Nephron (organoid): ENCODE measurements around the gene MED26.

Source experiments
- H3K27ac Mint-ChIP-seq, 3 experiments: 2 replicates each; pipeline ENCODE4 v1.8.0; 2020; ENCODE audit warnings: mixed read lengths in 3 of 3, mild to moderate bottlenecking in 2 of 3, moderate library complexity in 1 of 3
- H3K27me3 Mint-ChIP-seq: 2 replicates; pipeline ENCODE4 v1.8.0; 2021; ENCODE audit warnings: low read depth, mild to moderate bottlenecking, moderate library complexity, mixed read lengths
- H3K36me3 Mint-ChIP-seq: 2 replicates; pipeline ENCODE4 v1.8.0; 2020; ENCODE audit warnings: low read depth, mixed read lengths
- H3K4me1 Mint-ChIP-seq: 2 replicates; pipeline ENCODE4 v1.8.0; 2020; ENCODE audit warnings: mixed read lengths
- H3K4me3 Mint-ChIP-seq, 3 experiments: 2 replicates each; pipeline ENCODE4 v1.8.0; 2020; ENCODE audit warnings: mild to moderate bottlenecking in 3 of 3, mixed read lengths in 3 of 3, moderate library complexity in 2 of 3
- H3K9me3 Mint-ChIP-seq: 2 replicates; pipeline ENCODE4 v1.8.0; 2020; ENCODE audit warnings: mixed read lengths
- TF ChIP-seq, protein P1 (sequence below), 3 experiments: fragments of 200-600 bp; sonication (generic); IDR thresholded peaks; one replicate each; pipeline ENCODE4 v1.5.0; 2021; ENCODE audit warnings: antibody characterized with exemption in 3 of 3; ENCODE audit not compliant: unreplicated experiment in 3 of 3

Gene MED26

DNA sequence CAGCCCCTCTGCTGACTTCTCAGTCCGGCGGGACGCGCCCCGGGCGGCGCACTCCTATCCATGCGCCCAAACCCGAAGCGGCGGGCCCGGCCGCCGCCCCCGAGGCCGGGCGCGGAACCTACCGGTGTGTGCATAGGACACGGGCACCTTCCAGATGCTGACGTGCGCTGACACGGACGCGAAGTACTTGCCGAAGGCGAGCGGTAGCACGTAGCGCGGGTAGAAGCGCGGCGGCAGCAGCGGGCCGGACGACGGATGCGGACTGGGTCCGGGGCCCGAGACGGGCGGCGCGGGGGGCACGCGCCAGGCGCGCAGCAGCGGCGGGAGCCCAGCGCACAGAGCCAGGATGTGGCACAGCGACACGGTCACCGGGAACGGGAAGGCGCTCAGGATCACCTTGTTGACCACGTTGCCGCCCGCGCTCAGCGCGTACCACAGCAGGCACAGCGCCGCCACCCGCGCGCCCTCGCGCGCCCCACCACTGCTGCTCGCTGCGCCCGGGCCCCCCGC lies 56.1 kb downstream of the MED26 start:
- Mint-ChIP-seq H3K4me1 (peaks cover 44% of the 10 kb centered on the region), H3K27me3 (no peaks in the 10 kb centered on the region), H3K36me3 (peaks cover 29% of the 10 kb centered on the region), H3K9me3 (no peaks in the 10 kb centered on the region), H3K4me3 (peak overlapping the region; percentile 84 to 88 (median 85)), H3K27ac (peak overlapping the region in 2 of 3 experiments; percentile 65 to 80)
- TF ChIP-seq, protein P1, sequence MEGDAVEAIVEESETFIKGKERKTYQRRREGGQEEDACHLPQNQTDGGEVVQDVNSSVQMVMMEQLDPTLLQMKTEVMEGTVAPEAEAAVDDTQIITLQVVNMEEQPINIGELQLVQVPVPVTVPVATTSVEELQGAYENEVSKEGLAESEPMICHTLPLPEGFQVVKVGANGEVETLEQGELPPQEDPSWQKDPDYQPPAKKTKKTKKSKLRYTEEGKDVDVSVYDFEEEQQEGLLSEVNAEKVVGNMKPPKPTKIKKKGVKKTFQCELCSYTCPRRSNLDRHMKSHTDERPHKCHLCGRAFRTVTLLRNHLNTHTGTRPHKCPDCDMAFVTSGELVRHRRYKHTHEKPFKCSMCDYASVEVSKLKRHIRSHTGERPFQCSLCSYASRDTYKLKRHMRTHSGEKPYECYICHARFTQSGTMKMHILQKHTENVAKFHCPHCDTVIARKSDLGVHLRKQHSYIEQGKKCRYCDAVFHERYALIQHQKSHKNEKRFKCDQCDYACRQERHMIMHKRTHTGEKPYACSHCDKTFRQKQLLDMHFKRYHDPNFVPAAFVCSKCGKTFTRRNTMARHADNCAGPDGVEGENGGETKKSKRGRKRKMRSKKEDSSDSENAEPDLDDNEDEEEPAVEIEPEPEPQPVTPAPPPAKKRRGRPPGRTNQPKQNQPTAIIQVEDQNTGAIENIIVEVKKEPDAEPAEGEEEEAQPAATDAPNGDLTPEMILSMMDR (IDR thresholded peaks at IDR 0.05; ENCODE audit: unreplicated experiment in 3 of 3) = no peak

DNA sequence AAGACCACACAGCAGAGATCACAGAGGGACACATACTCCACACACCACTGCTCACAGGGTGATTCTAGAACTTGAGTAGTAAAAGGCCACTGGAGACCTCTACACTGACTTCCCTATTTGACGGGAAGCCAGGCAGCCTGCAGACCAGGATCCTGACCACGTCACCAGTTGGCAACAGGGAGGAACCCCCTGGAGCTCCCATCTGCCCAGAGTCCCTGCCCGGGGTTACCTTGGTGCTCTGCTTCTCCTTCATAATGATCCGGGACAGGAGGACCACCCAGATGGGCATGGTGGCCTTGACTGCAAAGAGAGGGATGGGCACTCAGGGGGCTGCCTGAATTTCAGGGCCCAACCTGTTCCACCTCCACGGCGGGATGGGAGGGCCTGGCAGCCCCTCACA lies 56.7 kb downstream of the MED26 start:
- Mint-ChIP-seq H3K4me3 (peak overlapping the region; percentile 84 to 88 (median 85)), H3K9me3 (no peaks in the 10 kb centered on the region), H3K27me3 (no peaks in the 10 kb centered on the region), H3K27ac (peak overlapping the region in 1 of 3 experiments; percentile 65), H3K36me3 (peaks cover 33% of the 10 kb centered on the region), H3K4me1 (peaks cover 41% of the 10 kb centered on the region)
- TF ChIP-seq, protein P1 (IDR thresholded peaks at IDR 0.05; ENCODE audit: unreplicated experiment in 3 of 3) = no peak

DNA sequence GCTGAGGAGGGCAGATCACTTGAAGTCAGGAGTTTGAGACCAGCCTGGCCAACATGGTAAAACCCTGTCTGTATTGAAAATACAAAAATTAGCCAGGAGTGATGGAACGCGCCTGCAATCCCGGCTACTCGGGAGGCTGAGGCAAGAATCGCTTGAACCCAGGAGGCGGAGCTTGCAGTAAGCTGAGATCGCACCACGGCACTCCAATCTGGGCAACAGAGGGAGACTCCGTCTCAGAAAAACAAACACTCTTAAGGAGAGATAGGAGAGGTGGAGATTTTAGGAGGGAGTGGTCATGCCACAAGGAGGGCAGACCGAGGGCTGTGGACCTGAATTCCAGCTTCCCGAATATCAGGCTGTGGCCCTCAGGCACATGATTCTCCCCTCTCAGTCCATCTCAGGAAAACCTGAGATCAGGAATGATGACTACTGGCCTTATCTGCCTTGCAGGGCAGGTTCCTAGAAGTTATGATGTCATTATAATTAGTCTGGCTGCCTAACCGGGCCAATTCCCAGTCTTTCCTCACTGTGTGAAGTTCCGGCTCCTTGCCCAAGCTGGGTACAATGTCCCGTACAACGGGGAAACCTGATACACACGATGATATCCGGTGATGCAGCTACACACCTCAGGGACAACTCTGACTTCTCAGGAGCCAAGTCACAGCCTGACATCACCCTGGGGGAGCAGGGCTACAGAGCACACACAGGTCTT lies 58.2 kb downstream of the MED26 start:
- Mint-ChIP-seq H3K9me3 (no peaks in the 10 kb centered on the region), H3K27ac (no peak overlapping the region), H3K4me1 (peaks cover 31% of the 10 kb centered on the region), H3K27me3 (no peaks in the 10 kb centered on the region), H3K4me3 (peak overlapping the region; percentile 84 to 88 (median 85)), H3K36me3 (peaks cover 30% of the 10 kb centered on the region)
- TF ChIP-seq, protein P1 (IDR thresholded peaks at IDR 0.05; ENCODE audit: unreplicated experiment in 3 of 3) = no peak

DNA sequence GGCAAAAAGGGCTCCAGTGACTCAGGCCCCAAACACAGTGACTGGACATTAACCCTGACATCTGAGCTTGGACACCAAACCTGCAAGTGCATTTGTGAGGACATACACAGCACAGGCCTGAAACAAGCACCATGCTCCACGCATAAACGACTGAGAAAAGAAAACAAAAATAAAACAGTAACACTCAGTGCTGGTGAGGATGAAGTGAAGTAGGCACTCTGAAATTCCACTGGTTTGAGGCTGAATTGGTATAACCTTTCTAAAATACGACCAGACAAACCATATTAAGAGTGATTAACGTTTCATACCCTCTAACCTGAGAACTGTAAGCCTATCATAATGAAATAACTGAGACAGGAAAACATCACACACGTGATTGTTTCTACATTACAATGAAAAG lies 61.3 kb downstream of the MED26 start:
- no peak overlapping the region for H3K4me3 Mint-ChIP-seq
- H3K27me3 Mint-ChIP-seq = no peaks in the 10 kb centered on the region
- H3K9me3 Mint-ChIP-seq = no peaks in the 10 kb centered on the region
- H3K27ac Mint-ChIP-seq = no peak overlapping the region
- peaks cover 51% of the 10 kb centered on the region for H3K36me3 Mint-ChIP-seq
- H3K4me1 Mint-ChIP-seq = peaks cover 10% of the 10 kb centered on the region
- TF ChIP-seq, protein P1 (IDR thresholded peaks at IDR 0.05; ENCODE audit: unreplicated experiment in 3 of 3) = no peak

DNA sequence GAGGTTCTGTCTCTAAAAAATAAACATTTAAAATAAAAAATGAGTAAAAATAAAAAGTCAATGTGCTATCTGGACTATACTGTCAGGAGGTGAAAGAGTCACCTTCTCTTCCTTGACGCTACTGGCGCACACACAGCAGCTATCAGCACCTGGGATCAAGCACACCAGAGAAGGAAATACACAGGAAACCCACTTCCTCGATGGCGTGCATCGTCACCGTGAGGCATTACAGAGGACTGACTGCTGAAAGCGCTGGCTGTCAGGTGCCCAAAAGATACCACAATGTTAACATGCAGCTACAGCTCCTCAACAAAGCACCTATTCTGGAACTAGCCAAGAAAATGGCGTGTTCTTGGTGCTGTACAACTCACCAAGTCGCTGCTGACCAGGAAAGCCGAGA lies 61.8 kb downstream of the MED26 start:
- Mint-ChIP-seq H3K36me3 (peaks cover 56% of the 10 kb centered on the region), H3K27me3 (no peaks in the 10 kb centered on the region), H3K4me1 (peaks cover 10% of the 10 kb centered on the region), H3K4me3 (peak overlapping the region in 2 of 3 experiments; percentile 27 to 50), H3K9me3 (no peaks in the 10 kb centered on the region), H3K27ac (no peak overlapping the region)
- TF ChIP-seq, protein P1 (IDR thresholded peaks at IDR 0.05; ENCODE audit: unreplicated experiment in 3 of 3) = no peak

DNA sequence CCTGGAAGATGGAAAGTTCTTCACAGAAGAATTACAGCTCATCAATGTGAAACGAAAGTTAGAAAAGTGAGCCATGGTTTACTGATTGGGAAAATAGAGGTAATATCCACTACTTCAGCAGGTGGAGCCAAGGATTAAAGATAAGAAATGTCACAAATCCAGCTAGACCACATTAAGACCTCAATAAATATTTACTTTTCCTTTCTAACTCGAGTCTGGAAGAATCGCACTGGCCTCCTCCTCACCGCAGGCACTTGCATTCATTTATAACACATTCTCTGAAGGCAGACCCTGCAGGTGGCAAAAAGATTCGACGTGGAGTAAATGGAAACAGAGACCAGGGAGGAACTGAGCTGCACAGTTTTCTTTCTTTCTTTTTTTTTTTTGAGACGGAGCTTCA lies 63.2 kb downstream of the MED26 start:
- H3K9me3 Mint-ChIP-seq = no peaks in the 10 kb centered on the region
- H3K27me3 Mint-ChIP-seq = no peaks in the 10 kb centered on the region
- H3K36me3 Mint-ChIP-seq = peaks cover 60% of the 10 kb centered on the region
- H3K4me1 Mint-ChIP-seq = peaks cover 8% of the 10 kb centered on the region
- H3K27ac Mint-ChIP-seq = no peak overlapping the region
- TF ChIP-seq, protein P1 (IDR thresholded peaks at IDR 0.05; ENCODE audit: unreplicated experiment in 3 of 3) = no peak
- no peak overlapping the region for H3K4me3 Mint-ChIP-seq
